DND-41 (cell line): ENCODE results near the gene MRPS23.
A peak's percentile ranks its signal among the peaks of the same experiment; 100 is the strongest.

ENCODE experiments used
- ATAC-seq: fragments of 200-7000 bp; cut with Tn5 transposase; 3 replicates; pipeline ENCODE4 v1.9.1; 2021; ENCODE audit warnings: low read depth; ENCODE audit not compliant: insufficient read depth
- DNase-seq: peaks from one replicate; pipeline ENCODE4 v3.0.0-alpha.2; 2020
- H2AFZ ChIP-seq: 2 replicates; pipeline ENCODE4 v1.6.0; 2012; ENCODE audit warnings: low read depth, low read length
- H3K27ac ChIP-seq: 2 replicates; pipeline ENCODE4 v1.5.1; 2012; ENCODE audit warnings: low read length, inconsistent platforms
- H3K27me3 ChIP-seq: fragments of 200-600 bp; sonication (generic); 2 replicates; pipeline ENCODE4 v1.6.0; 2012; ENCODE audit warnings: low read length, mild to moderate bottlenecking, inconsistent platforms; ENCODE audit not compliant: insufficient read depth, poor library complexity
- H3K36me3 ChIP-seq: 2 replicates; pipeline ENCODE4 v1.5.1; 2012; ENCODE audit warnings: low read length, inconsistent platforms; ENCODE audit not compliant: insufficient read depth
- H3K4me1 ChIP-seq: 2 replicates; pipeline ENCODE4 v1.5.1; 2012; ENCODE audit warnings: mild to moderate bottlenecking, low read length; ENCODE audit not compliant: insufficient read depth
- H3K4me2 ChIP-seq: 2 replicates; pipeline ENCODE4 v1.6.0; 2012; ENCODE audit warnings: mild to moderate bottlenecking, moderate library complexity, low read length, inconsistent platforms; ENCODE audit not compliant: insufficient read depth
- H3K4me3 ChIP-seq, 2 experiments: fragments of 200-600 bp in 1 of 2; shearing (Covaris generic) in 1 of 2; 2 replicates each; pipeline ENCODE4 v1.5.1; 2012 to 2016; ENCODE audit warnings: inconsistent platforms in 2 of 2, low read length in 2 of 2, mild to moderate bottlenecking in 2 of 2, low read depth in 1 of 2, moderate library complexity in 1 of 2
- H3K79me2 ChIP-seq: 2 replicates; pipeline ENCODE4 v1.6.0; 2012; ENCODE audit warnings: low read length, inconsistent platforms; ENCODE audit not compliant: insufficient read depth
- H3K9ac ChIP-seq: 2 replicates; pipeline ENCODE4 v1.6.0; 2012; ENCODE audit warnings: low read depth, mild to moderate bottlenecking, inconsistent platforms, low read length, moderate library complexity
- H3K9me3 ChIP-seq: 2 replicates; pipeline ENCODE4 v1.5.1; 2012; ENCODE audit warnings: low read length, moderate library complexity, mild to moderate bottlenecking, inconsistent platforms; ENCODE audit not compliant: insufficient read depth, severe bottlenecking
- H4K20me1 ChIP-seq: 2 replicates; pipeline ENCODE4 v1.6.0; 2012; ENCODE audit warnings: low read length; ENCODE audit not compliant: insufficient read depth
- EZH2 ChIP-seq: IDR thresholded peaks from 3 replicates; pipeline ENCODE4 v1.6.1; 2012; ENCODE audit warnings: borderline replicate concordance, low read depth, mild to moderate bottlenecking, moderate library complexity, low read length, inconsistent platforms; ENCODE audit not compliant: severe bottlenecking
- TF ChIP-seq, protein P1 (sequence below): IDR thresholded peaks from 2 replicates; pipeline ENCODE4 v1.5.1; 2012; ENCODE audit warnings: borderline replicate concordance, low read length, moderate library complexity, mild to moderate bottlenecking; ENCODE audit not compliant: poor library complexity, severe bottlenecking; ENCODE audit errors: extremely low read depth

MRPS23 gene

DNA sequence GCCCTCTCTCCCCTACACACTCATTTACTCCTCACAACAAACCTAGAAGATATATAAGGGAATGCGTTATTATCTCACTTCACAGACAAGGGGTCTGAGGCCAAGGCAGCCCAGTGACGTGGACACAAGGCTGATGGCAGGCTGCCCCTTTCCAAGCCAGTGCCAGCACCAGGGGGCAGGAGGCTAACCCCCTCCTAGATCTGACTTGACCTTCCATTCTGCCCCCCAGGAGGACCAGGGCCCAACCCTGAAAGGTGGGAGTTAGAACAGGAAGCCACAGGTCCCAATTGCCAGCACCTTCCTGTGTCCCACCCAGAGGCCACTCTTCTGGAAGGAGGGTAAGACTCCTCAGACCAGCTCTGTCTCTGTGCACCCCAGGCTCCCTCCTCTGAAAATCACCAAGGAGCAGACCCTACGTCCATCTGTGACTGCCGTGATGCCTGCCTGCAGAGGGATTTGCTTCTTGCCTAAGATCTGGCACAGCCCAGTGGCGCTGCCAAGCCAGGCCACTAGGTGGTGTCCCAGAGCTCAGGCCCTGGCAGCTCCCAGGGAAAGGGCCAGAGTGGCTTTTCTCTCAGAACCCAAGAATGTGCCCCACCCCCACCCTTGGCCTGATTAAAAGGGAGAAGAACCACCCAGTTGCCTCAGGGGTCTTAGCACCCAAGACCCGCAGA, 42.4 kb upstream of the MRPS23 start:
- H3K4me2 ChIP-seq, result no peak overlapping the region
- H3K9ac ChIP-seq, result no peak overlapping the region
- no peak for TF ChIP-seq EZH2
- TF ChIP-seq, protein P1, sequence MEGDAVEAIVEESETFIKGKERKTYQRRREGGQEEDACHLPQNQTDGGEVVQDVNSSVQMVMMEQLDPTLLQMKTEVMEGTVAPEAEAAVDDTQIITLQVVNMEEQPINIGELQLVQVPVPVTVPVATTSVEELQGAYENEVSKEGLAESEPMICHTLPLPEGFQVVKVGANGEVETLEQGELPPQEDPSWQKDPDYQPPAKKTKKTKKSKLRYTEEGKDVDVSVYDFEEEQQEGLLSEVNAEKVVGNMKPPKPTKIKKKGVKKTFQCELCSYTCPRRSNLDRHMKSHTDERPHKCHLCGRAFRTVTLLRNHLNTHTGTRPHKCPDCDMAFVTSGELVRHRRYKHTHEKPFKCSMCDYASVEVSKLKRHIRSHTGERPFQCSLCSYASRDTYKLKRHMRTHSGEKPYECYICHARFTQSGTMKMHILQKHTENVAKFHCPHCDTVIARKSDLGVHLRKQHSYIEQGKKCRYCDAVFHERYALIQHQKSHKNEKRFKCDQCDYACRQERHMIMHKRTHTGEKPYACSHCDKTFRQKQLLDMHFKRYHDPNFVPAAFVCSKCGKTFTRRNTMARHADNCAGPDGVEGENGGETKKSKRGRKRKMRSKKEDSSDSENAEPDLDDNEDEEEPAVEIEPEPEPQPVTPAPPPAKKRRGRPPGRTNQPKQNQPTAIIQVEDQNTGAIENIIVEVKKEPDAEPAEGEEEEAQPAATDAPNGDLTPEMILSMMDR, result peak; percentile 100

DNA sequence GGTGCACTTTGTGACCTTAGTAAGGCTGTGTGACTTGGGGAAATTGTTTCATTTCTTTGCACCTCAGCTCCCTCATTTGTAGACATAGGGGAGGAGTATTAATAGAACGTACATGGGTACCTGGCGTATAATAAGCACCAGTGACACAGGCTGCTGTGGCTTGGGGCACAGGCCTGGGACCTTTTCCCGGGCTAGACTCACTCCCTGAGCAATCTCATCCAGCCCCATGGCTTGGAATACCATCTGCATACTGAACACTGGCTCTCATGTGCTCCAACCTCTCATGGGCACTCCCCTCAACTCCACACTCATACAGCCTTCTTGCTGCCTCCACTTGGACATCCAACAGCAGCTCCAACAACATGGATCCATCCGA, 41.0 kb upstream of the MRPS23 start:
- no peaks in the 10 kb centered on the region for H3K4me1 ChIP-seq
- no peaks in the 10 kb centered on the region for H3K9me3 ChIP-seq
- H3K4me3 ChIP-seq, result no peak overlapping the region
- H3K27ac ChIP-seq, result no peak overlapping the region
- no peak for ATAC-seq
- no peaks in the 10 kb centered on the region for H3K79me2 ChIP-seq
- 0 out of 2 replicates have a peak, but pooled peaks cover 4% of the 10 kb centered on the region for H4K20me1 ChIP-seq
- no peak for DNase-seq
- H3K9ac ChIP-seq, result no peak overlapping the region
- peaks cover 11% of the 10 kb centered on the region for H3K27me3 ChIP-seq
- H2AFZ ChIP-seq, result no peak overlapping the region
- H3K36me3 ChIP-seq, result no peaks in the 10 kb centered on the region
- no peak overlapping the region for H3K4me2 ChIP-seq
- TF ChIP-seq, protein P1, result no peak
- no peak for TF ChIP-seq EZH2

More for the DNA sequence above, 42.4 kb upstream of the MRPS23 start:
- H3K27me3 ChIP-seq, result peaks cover 11% of the 10 kb centered on the region
- H3K27ac ChIP-seq, result no peak overlapping the region
- no peaks in the 10 kb centered on the region for H4K20me1 ChIP-seq
- no peak overlapping the region for H3K4me3 ChIP-seq
- H3K4me1 ChIP-seq, result no peaks in the 10 kb centered on the region
- peak; percentile 97 for ATAC-seq
- H3K9me3 ChIP-seq, result no peaks in the 10 kb centered on the region
- no peak overlapping the region for H2AFZ ChIP-seq
- H3K79me2 ChIP-seq, result no peaks in the 10 kb centered on the region
- no peaks in the 10 kb centered on the region for H3K36me3 ChIP-seq
- peak; percentile 81 for DNase-seq

DNA sequence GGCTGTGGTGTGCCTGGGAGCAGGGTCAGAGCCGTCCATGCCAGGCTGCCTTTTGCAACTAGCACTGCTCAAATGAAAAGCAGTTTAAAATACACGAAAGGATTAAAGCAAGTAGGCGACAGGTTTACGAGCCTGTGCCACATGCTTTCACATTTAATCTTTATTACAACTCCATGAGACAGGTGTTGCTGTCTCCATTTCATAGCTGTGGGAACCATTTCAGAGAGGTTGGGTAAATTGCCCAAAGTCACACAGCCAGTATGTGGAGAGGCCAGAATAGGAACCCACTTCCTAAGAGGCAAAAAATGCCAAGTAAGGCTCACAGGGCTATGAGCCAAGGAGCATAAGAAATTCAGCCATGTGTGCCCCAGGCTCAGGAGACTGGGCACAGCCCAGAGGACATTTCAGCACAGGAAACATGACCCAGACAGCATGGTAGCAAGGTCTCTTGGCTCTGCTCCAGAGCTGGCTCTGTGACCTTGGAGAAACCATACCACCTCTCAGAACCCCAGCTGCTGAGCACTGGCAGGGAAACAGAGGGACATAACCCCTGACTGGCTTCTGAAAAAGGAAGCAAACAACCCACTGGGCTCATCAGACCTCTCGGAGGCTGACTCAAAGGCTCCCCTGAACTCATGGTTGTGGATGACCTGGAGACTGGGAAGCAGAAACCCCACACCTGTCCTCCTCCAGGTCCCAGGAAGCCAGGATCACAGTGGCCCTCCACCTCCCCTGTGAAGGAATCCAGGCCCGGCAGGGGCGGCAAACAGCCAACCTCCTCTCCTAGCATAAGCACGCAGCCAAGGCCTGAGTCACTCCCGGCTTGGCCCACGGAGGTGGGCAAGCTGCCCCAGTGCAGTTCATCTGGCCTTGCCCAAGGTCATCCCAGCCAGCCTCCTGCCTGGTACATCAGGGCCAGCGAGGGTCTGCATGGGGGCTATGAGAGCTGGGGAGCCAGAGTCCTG, 40.3 kb upstream of the MRPS23 start:
- TF ChIP-seq, protein P1, result no peak
- TF ChIP-seq EZH2, result no peak
- H3K36me3 ChIP-seq, result no peaks in the 10 kb centered on the region
- no peak overlapping the region for H3K27ac ChIP-seq
- no peaks in the 10 kb centered on the region for H3K79me2 ChIP-seq
- no peaks in the 10 kb centered on the region for H3K9me3 ChIP-seq
- peaks cover 10% of the 10 kb centered on the region for H3K27me3 ChIP-seq
- no peak overlapping the region for H3K9ac ChIP-seq
- DNase-seq, result no peak
- no peak for ATAC-seq
- no peak overlapping the region for H2AFZ ChIP-seq
- no peaks in the 10 kb centered on the region for H3K4me1 ChIP-seq
- H4K20me1 ChIP-seq, result 0 out of 2 replicates have a peak, but pooled peaks cover 4% of the 10 kb centered on the region
- no peak overlapping the region for H3K4me2 ChIP-seq
- no peak overlapping the region for H3K4me3 ChIP-seq
